ENCODE data around the gene NDUFS6. TPM values are rescaled to one million over a fixed set of nuclear protein-coding genes. Genes with fewer than 3 reads are reported as not detected.

NDUFS6 gene
- total RNA-seq, 1 experiment from 2014 or later: 104 TPM

GRCh38 chr5:1753490-1753889 is 47.7 kb upstream of the NDUFS6 start:
- POLR2A ChIA-PET (ENCODE audit: unreplicated experiment): no interaction called here
- BruUV-seq (replicated peaks): no TSS peak
- Histone ChIP-seq H3K79me2 (ENCODE audit: low read length) (no peaks in the 10 kb centered on the region), H3F3A (ENCODE audit: low read length, unreplicated experiment) (no peaks in the 10 kb centered on the region), H3K4me1 (ENCODE audit: insufficient read depth, low read length) (no peaks in the 10 kb centered on the region), H2AFZ (ENCODE audit: low read length) (no peak overlapping the region), H3K4me2 (ENCODE audit: low read length) (no peak overlapping the region), H4K20me1 (ENCODE audit: low read length) (no peaks in the 10 kb centered on the region), H3K9ac (ENCODE audit: low read length) (no peak overlapping the region), H3K36me3 (ENCODE audit: low read depth, low read length) (no peaks in the 10 kb centered on the region), H3K4me3 (ENCODE audit: low read length) (no peak overlapping the region), H3K27ac (ENCODE audit: low read length) (no peak overlapping the region), H3K27me3 (ENCODE audit: low read length) (peaks cover 81% of the 10 kb centered on the region), H3K9me2 (replicated peaks; ENCODE audit: low read length) (no peaks in the 10 kb centered on the region), H3K9me3 (ENCODE audit: low read length) (no peaks in the 10 kb centered on the region)
- TF ChIP-seq EZH2 (IDR thresholded peaks at IDR 0.05; ENCODE audit: low read length, unreplicated experiment) (no peak), EZH2phosphoT487 (IDR thresholded peaks at IDR 0.05; ENCODE audit: borderline replicate concordance, low read length) (no peak), CTCF (conservative IDR thresholded peaks at IDR 0.05; ENCODE audit: low read depth, low read length) (no peak)
- CTCF ChIA-PET: no interaction called here
- intact Hi-C loops (cut with micrococcal nuclease): no loop called here
- ATAC-seq (no peak), DNase-seq (no peak)

DNA sequence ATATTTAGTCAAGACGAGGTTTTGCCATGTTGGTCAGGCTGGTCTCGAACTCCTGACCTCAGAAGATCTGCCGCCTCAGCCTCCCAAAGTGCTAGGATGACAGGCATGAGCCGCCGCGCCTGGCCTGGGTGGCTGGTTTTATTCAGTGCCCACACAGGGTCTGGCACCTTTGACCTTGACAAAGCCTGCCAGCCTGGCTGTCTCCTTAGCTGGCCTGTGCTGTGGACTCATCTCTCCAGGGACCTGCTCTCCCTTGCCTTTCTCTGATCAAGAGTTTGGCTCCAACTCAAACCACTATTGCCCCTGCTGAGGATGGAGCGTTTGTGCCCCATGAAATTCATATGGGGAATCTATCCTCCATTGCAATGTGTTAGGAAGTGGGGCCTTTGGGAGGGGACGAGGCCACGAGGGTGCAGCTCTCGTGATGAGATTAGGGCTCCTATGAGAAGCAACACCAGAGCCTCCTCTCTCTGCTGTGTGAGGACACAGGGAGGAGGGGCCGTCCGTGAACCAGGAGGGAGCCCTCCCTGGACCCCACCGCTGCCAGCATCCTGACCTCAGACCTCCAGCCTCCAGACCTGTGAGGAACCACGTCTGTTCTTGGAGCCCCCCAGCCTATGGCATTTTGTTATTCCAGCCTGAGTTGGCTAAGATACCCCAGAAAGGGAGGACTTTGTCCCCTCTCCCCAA is 46.5 kb upstream of the NDUFS6 start:
- no peaks in the 10 kb centered on the region for H3K79me2 ChIP-seq (ENCODE audit: low read length)
- H3F3A ChIP-seq (ENCODE audit: low read length, unreplicated experiment): no peaks in the 10 kb centered on the region
- POLR2A ChIA-PET (ENCODE audit: unreplicated experiment): no interaction called here
- H3K27ac ChIP-seq (ENCODE audit: low read length): no peak overlapping the region
- H3K9me3 ChIP-seq (ENCODE audit: low read length): no peaks in the 10 kb centered on the region
- H3K36me3 ChIP-seq (ENCODE audit: low read depth, low read length): no peaks in the 10 kb centered on the region
- CTCF ChIA-PET: no interaction called here
- BruUV-seq (replicated peaks): no TSS peak
- H3K4me2 ChIP-seq (ENCODE audit: low read length): no peak overlapping the region
- H3K4me1 ChIP-seq (ENCODE audit: insufficient read depth, low read length): no peaks in the 10 kb centered on the region
- no peak overlapping the region for H3K9ac ChIP-seq (ENCODE audit: low read length)
- no peak for ATAC-seq
- no peaks in the 10 kb centered on the region for H3K9me2 ChIP-seq (replicated peaks; ENCODE audit: low read length)
- TF ChIP-seq EZH2phosphoT487 (IDR thresholded peaks at IDR 0.05; ENCODE audit: borderline replicate concordance, low read length) (no peak), EZH2 (IDR thresholded peaks at IDR 0.05; ENCODE audit: low read length, unreplicated experiment) (no peak), CTCF (conservative IDR thresholded peaks at IDR 0.05; ENCODE audit: low read depth, low read length) (no peak)
- H3K27me3 ChIP-seq (ENCODE audit: low read length): peaks cover 74% of the 10 kb centered on the region
- no peak overlapping the region for H3K4me3 ChIP-seq (ENCODE audit: low read length)
- intact Hi-C loops (cut with micrococcal nuclease): no loop called here
- no peaks in the 10 kb centered on the region for H4K20me1 ChIP-seq (ENCODE audit: low read length)
- DNase-seq: no peak
- no peak overlapping the region for H2AFZ ChIP-seq (ENCODE audit: low read length)

DNA sequence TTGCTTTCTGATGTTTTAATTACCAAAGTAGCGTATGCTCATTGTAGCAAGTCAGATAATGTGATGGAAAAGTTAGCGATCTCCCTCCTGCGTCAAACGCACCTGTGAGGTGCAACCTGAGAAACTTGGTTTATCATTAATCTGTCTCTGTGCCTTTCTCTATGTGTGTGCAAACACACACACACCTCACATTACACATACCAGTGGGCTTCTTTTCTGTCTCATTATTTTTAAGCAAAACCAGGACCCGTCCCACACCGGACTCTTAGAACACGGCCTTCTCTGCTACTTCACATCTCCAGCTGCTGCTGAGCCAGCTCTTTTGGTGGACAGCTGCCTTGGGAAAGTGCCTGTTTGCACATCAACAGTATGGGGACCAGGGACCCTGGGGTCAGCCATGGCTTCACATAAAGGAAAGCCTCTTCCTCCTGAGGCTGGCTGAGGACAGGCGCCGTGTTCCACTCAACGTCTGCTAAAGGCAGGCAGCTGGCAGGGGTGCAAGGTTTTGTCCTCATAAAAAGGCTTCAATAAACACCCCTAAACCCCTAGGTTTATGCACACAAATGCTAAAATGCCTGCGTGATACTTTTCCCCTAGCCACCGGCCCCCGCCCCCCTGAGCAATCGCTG is 45.8 kb upstream of the NDUFS6 start:
- H3K79me2 ChIP-seq (ENCODE audit: low read length): no peaks in the 10 kb centered on the region
- ATAC-seq: no peak
- intact Hi-C loops (cut with micrococcal nuclease): no loop called here
- no peak overlapping the region for H2AFZ ChIP-seq (ENCODE audit: low read length)
- no peaks in the 10 kb centered on the region for H4K20me1 ChIP-seq (ENCODE audit: low read length)
- no peak overlapping the region for H3K4me2 ChIP-seq (ENCODE audit: low read length)
- no peak overlapping the region for H3K9ac ChIP-seq (ENCODE audit: low read length)
- H3K36me3 ChIP-seq (ENCODE audit: low read depth, low read length): no peaks in the 10 kb centered on the region
- TF ChIP-seq EZH2phosphoT487 (IDR thresholded peaks at IDR 0.05; ENCODE audit: borderline replicate concordance, low read length) (no peak), CTCF (conservative IDR thresholded peaks at IDR 0.05; ENCODE audit: low read depth, low read length) (no peak), EZH2 (IDR thresholded peaks at IDR 0.05; ENCODE audit: low read length, unreplicated experiment) (no peak)
- ChIA-PET CTCF (no interaction called here), POLR2A (ENCODE audit: unreplicated experiment) (no interaction called here)
- H3K27ac ChIP-seq (ENCODE audit: low read length): no peak overlapping the region
- no peaks in the 10 kb centered on the region for H3K9me2 ChIP-seq (replicated peaks; ENCODE audit: low read length)
- BruUV-seq (replicated peaks): no TSS peak
- H3K4me3 ChIP-seq (ENCODE audit: low read length): no peak overlapping the region
- DNase-seq: no peak
- peaks cover 74% of the 10 kb centered on the region for H3K27me3 ChIP-seq (ENCODE audit: low read length)
- no peaks in the 10 kb centered on the region for H3F3A ChIP-seq (ENCODE audit: low read length, unreplicated experiment)
- no peaks in the 10 kb centered on the region for H3K9me3 ChIP-seq (ENCODE audit: low read length)
- H3K4me1 ChIP-seq (ENCODE audit: insufficient read depth, low read length): no peaks in the 10 kb centered on the region
